ENCODE measurements around the gene PIAS1.

The PIAS1 gene

GRCh38 chr15:68062214-68062613, 8.1 kb downstream of the PIAS1 start:
- TF ChIP-seq TCF12 (IDR thresholded peaks at IDR 0.05; ENCODE audit: low read depth) (no peak), USF1 (IDR thresholded peaks at IDR 0.05) (no peak), CREB1 (IDR thresholded peaks at IDR 0.05; ENCODE audit: low read depth) (no peak), FOXM1 (IDR thresholded peaks at IDR 0.05; ENCODE audit: borderline replicate concordance, low read depth) (no peak), NFIC (IDR thresholded peaks at IDR 0.05) (no peak), ZBTB7A (IDR thresholded peaks at IDR 0.05; ENCODE audit: low read depth) (no peak), EP300 (IDR thresholded peaks at IDR 0.05; ENCODE audit: borderline replicate concordance) (no peak), RAD21 (IDR thresholded peaks at IDR 0.05; ENCODE audit: low read depth) (no peak), YY1 (IDR thresholded peaks at IDR 0.05; ENCODE audit: low read depth) (no peak), EGR1 (IDR thresholded peaks at IDR 0.05) (no peak), TEAD4 (IDR thresholded peaks at IDR 0.05) (no peak), TAF1 (IDR thresholded peaks at IDR 0.05; ENCODE audit: low read depth) (no peak), CEBPB (IDR thresholded peaks at IDR 0.05) (no peak)
- TF ChIP-seq, protein P1, sequence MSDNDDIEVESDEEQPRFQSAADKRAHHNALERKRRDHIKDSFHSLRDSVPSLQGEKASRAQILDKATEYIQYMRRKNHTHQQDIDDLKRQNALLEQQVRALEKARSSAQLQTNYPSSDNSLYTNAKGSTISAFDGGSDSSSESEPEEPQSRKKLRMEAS (IDR thresholded peaks at IDR 0.05), result no peak
- TF ChIP-seq, protein P2, sequence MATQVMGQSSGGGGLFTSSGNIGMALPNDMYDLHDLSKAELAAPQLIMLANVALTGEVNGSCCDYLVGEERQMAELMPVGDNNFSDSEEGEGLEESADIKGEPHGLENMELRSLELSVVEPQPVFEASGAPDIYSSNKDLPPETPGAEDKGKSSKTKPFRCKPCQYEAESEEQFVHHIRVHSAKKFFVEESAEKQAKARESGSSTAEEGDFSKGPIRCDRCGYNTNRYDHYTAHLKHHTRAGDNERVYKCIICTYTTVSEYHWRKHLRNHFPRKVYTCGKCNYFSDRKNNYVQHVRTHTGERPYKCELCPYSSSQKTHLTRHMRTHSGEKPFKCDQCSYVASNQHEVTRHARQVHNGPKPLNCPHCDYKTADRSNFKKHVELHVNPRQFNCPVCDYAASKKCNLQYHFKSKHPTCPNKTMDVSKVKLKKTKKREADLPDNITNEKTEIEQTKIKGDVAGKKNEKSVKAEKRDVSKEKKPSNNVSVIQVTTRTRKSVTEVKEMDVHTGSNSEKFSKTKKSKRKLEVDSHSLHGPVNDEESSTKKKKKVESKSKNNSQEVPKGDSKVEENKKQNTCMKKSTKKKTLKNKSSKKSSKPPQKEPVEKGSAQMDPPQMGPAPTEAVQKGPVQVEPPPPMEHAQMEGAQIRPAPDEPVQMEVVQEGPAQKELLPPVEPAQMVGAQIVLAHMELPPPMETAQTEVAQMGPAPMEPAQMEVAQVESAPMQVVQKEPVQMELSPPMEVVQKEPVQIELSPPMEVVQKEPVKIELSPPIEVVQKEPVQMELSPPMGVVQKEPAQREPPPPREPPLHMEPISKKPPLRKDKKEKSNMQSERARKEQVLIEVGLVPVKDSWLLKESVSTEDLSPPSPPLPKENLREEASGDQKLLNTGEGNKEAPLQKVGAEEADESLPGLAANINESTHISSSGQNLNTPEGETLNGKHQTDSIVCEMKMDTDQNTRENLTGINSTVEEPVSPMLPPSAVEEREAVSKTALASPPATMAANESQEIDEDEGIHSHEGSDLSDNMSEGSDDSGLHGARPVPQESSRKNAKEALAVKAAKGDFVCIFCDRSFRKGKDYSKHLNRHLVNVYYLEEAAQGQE (IDR thresholded peaks at IDR 0.05; ENCODE audit: low read depth), result no peak

GRCh38 chr15:68062946-68063465, 8.9 kb downstream of the PIAS1 start:
- no peak for TF ChIP-seq RAD21 (IDR thresholded peaks at IDR 0.05; ENCODE audit: low read depth)
- TF ChIP-seq CEBPB (IDR thresholded peaks at IDR 0.05), result no peak
- no peak for TF ChIP-seq EP300 (IDR thresholded peaks at IDR 0.05; ENCODE audit: borderline replicate concordance)
- TF ChIP-seq, protein P2 (IDR thresholded peaks at IDR 0.05; ENCODE audit: low read depth), result no peak
- TF ChIP-seq CREB1 (IDR thresholded peaks at IDR 0.05; ENCODE audit: low read depth), result no peak
- no peak for TF ChIP-seq YY1 (IDR thresholded peaks at IDR 0.05; ENCODE audit: low read depth)
- no peak for TF ChIP-seq TEAD4 (IDR thresholded peaks at IDR 0.05)
- no peak for TF ChIP-seq USF1 (IDR thresholded peaks at IDR 0.05)
- TF ChIP-seq FOXM1 (IDR thresholded peaks at IDR 0.05; ENCODE audit: borderline replicate concordance, low read depth), result no peak
- no peak for TF ChIP-seq EGR1 (IDR thresholded peaks at IDR 0.05)
- no peak for TF ChIP-seq TAF1 (IDR thresholded peaks at IDR 0.05; ENCODE audit: low read depth)
- TF ChIP-seq ZBTB7A (IDR thresholded peaks at IDR 0.05; ENCODE audit: low read depth), result no peak
- TF ChIP-seq TCF12 (IDR thresholded peaks at IDR 0.05; ENCODE audit: low read depth), result no peak
- no peak for TF ChIP-seq NFIC (IDR thresholded peaks at IDR 0.05)
- TF ChIP-seq, protein P1 (IDR thresholded peaks at IDR 0.05), result no peak

DNA sequence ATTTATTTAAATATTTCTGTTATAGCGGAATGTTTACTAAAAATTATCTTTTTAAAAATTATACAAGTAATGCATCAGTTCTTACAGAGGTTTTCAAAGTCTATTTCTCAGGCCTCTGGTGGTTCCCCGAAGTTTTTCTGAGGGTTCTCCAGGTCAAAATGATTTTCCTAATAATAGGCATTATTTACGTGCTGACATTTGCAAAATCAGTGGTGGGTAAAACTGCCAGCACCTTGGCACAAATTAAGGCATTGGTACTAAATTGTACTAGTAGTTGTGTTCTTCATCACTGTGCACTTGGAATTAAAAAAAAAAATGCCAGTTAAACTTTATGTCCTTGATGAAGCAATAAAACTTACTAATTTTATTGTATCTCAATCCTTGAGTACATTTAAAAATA, 9.5 kb downstream of the PIAS1 start:
- TF ChIP-seq YY1 (IDR thresholded peaks at IDR 0.05; ENCODE audit: low read depth) (no peak), FOXM1 (IDR thresholded peaks at IDR 0.05; ENCODE audit: borderline replicate concordance, low read depth) (no peak), CEBPB (IDR thresholded peaks at IDR 0.05) (no peak), TEAD4 (IDR thresholded peaks at IDR 0.05) (no peak), RAD21 (IDR thresholded peaks at IDR 0.05; ENCODE audit: low read depth) (no peak), CREB1 (IDR thresholded peaks at IDR 0.05; ENCODE audit: low read depth) (no peak), TCF12 (IDR thresholded peaks at IDR 0.05; ENCODE audit: low read depth) (no peak), NFIC (IDR thresholded peaks at IDR 0.05) (no peak)
- TF ChIP-seq, protein P2 (IDR thresholded peaks at IDR 0.05; ENCODE audit: low read depth), result no peak
- TF ChIP-seq, protein P1 (IDR thresholded peaks at IDR 0.05), result no peak
